MCF 10A (cell line): ENCODE results near the gene EHD1. TPM values are rescaled to one million over a fixed set of nuclear protein-coding genes. Genes with fewer than 3 reads are reported as not detected.

Experiments used
- BruUV-seq: library from RNA; stranded (reverse); fragments of 400-500 nt; replicated peaks from 2 replicates; lab custom pipeline; 2021; lab: Mats Ljungman, UMichigan
- CTCF ChIA-PET: fragments of 300-600 bp; sonication (Branson Sonifier 250); formaldehyde crosslinking; extraction: SDS; loops from one replicate; lab custom pipeline; 2021; ENCODE audit warnings: antibody characterized with exemption, inconsistent platforms; lab: Yijun Ruan, JAX
- POLR2A ChIA-PET: fragments of 300-600, 350-650 bp; sonication (Branson Sonifier 250); formaldehyde crosslinking; extraction: SDS; loops from one replicate; lab custom pipeline; 2020; ENCODE audit warnings: antibody characterized with exemption, inconsistent platforms; lab: Yijun Ruan, JAX
- DNase-seq: peaks from one replicate; pipeline ENCODE4 v3.0.0-alpha.2; 2018; ENCODE audit not compliant: unreplicated experiment
- H3K27ac Mint-ChIP-seq: one replicate; pipeline ENCODE4 v1.8.0; 2022; ENCODE audit warnings: mild to moderate bottlenecking, low read depth, mixed read lengths; ENCODE audit not compliant: unreplicated experiment
- H3K27me3 Mint-ChIP-seq: one replicate; pipeline ENCODE4 v1.8.0; 2022; ENCODE audit warnings: mixed read lengths; ENCODE audit not compliant: insufficient read depth, unreplicated experiment
- H3K36me3 Mint-ChIP-seq: one replicate; pipeline ENCODE4 v1.8.0; 2022; ENCODE audit warnings: mild to moderate bottlenecking, moderate library complexity, mixed read lengths; ENCODE audit not compliant: insufficient read depth, unreplicated experiment
- H3K4me1 Mint-ChIP-seq: one replicate; pipeline ENCODE4 v1.8.0; 2022; ENCODE audit warnings: mixed read lengths; ENCODE audit not compliant: insufficient read depth, unreplicated experiment
- H3K4me3 Mint-ChIP-seq: one replicate; pipeline ENCODE4 v1.8.0; 2022; ENCODE audit warnings: mild to moderate bottlenecking, moderate library complexity, mixed read lengths; ENCODE audit not compliant: unreplicated experiment
- H3K9me3 Mint-ChIP-seq: one replicate; pipeline ENCODE4 v1.8.0; 2022; ENCODE audit warnings: mixed read lengths; ENCODE audit not compliant: unreplicated experiment
- CTCF ChIP-seq: fragments of 200-600 bp; IDR thresholded peaks from one replicate; pipeline ENCODE4 v1.8.0; 2022; ENCODE audit warnings: antibody characterized with exemption, mild to moderate bottlenecking; ENCODE audit not compliant: unreplicated experiment
- intact Hi-C: fragments of 100-400 bp; cut with micrococcal nuclease; formaldehyde crosslinking; loops from 2 replicates; pipeline ENCODE4 v1.14.1; 2022
- total RNA-seq: library from RNA; stranded (reverse); gene quantifications from 2 replicates; pipeline ENCODE4 v1.2.3, GENCODE V29; 2022

The EHD1 gene
- total RNA-seq, 1 experiment from 2014 or later, result 80.6 TPM

- Mint-ChIP-seq H3K27me3 (no peaks in the 10 kb centered on the region), H3K27ac (no peak overlapping the region), H3K4me3 (no peak overlapping the region), H3K9me3 (no peaks in the 10 kb centered on the region), H3K36me3 (no peaks in the 10 kb centered on the region), H3K4me1 (peaks cover 10% of the 10 kb centered on the region)
- TF ChIP-seq CTCF, result no peak
- no TSS peak for BruUV-seq
- POLR2A ChIA-PET, result interaction anchor here (0.6 to 2.5 kb wide), 6 partner anchors 11 to 108 kb away, joined by 3 to 9 read pairs (median 4); no protein-coding TSS in a partner anchor
- CTCF ChIA-PET, result interaction anchor here (0.6 to 19.1 kb wide), 12 partner anchors 13 to 436 kb away, joined by 3 to 286 read pairs (median 3); partner anchors contain the start of genes BATF2 and CDC42BPG
- DNase-seq, result no peak
- intact Hi-C loops, result no loop called here
Observed at GRCh38 chr11:64887234-64887756, 8.9 kb upstream of the EHD1 start.

GRCh38 chr11:64885367-64886286 lies 7.2 kb upstream of the EHD1 start:
- Mint-ChIP-seq H3K27ac (no peak overlapping the region), H3K4me3 (no peak overlapping the region), H3K9me3 (no peaks in the 10 kb centered on the region), H3K27me3 (no peaks in the 10 kb centered on the region), H3K36me3 (no peaks in the 10 kb centered on the region), H3K4me1 (peaks cover 10% of the 10 kb centered on the region)
- BruUV-seq, result no TSS peak
- POLR2A ChIA-PET, result interaction anchor here (1.2 to 2.5 kb wide), 6 partner anchors 9 to 82 kb away, joined by 3 to 9 read pairs (median 6); no protein-coding TSS in a partner anchor
- TF ChIP-seq CTCF, result no peak
- intact Hi-C loops, result no loop called here
- peak; percentile 70 for DNase-seq
- CTCF ChIA-PET, result interaction anchor here (0.7 to 19.1 kb wide), 6 partner anchors 8 to 129 kb away, joined by 3 to 286 read pairs (median 4); partner anchors contain the start of genes ARL2 and CDC42BPG

- H3K4me3 Mint-ChIP-seq, result no peak overlapping the region
- intact Hi-C loops, result no loop called here
- no peak for TF ChIP-seq CTCF
- H3K36me3 Mint-ChIP-seq, result no peaks in the 10 kb centered on the region
- peaks cover 10% of the 10 kb centered on the region for H3K4me1 Mint-ChIP-seq
- no peaks in the 10 kb centered on the region for H3K9me3 Mint-ChIP-seq
- POLR2A ChIA-PET, result no interaction called here
- CTCF ChIA-PET, result interaction anchor here (0.9 to 19.1 kb wide), 3 partner anchors 8 to 34 kb away, joined by 5 to 286 read pairs (median 10); partner anchors contain the start of gene CDC42BPG
- no TSS peak for BruUV-seq
- H3K27ac Mint-ChIP-seq, result no peak overlapping the region
- no peak for DNase-seq
- no peaks in the 10 kb centered on the region for H3K27me3 Mint-ChIP-seq
Observed at GRCh38 chr11:64884019-64884418, 5.6 kb upstream of the EHD1 start.

GRCh38 chr11:64883575-64883974 lies 5.2 kb upstream of the EHD1 start:
- no TSS peak for BruUV-seq
- ChIA-PET CTCF (interaction anchor here (1.1 to 19.1 kb wide), 2 partner anchors 11 to 34 kb away, joined by 5 to 286 read pairs; partner anchors contain the start of gene CDC42BPG), POLR2A (no interaction called here)
- Mint-ChIP-seq H3K9me3 (no peaks in the 10 kb centered on the region), H3K36me3 (no peaks in the 10 kb centered on the region), H3K4me3 (no peak overlapping the region), H3K4me1 (peaks cover 10% of the 10 kb centered on the region), H3K27ac (no peak overlapping the region), H3K27me3 (no peaks in the 10 kb centered on the region)
- DNase-seq, result no peak
- TF ChIP-seq CTCF, result no peak
- intact Hi-C loops, result no loop called here
